Heart left ventricle (tissue), 13 donors: ENCODE data around the gene CACNA1E.

Experiments
- CTCF ChIP-seq, 12 donors: fragments of 200-600 bp; sonication (generic) in 4 of 12; IDR thresholded peaks; one replicate each; pipeline versions ENCODE4 v1.5.0 to v1.8.0; 2018 to 2022; ENCODE audit warnings: antibody characterized with exemption in 12 of 12, mild to moderate bottlenecking in 5 of 12
- POLR2A ChIP-seq, 2 donors: fragments of 450-650 bp; IDR thresholded peaks; one replicate each; pipeline ENCODE4 v1.6.1; 2017; ENCODE audit warnings: antibody characterized with exemption in 2 of 2, mild to moderate bottlenecking in 2 of 2, moderate library complexity in 2 of 2
- donor health status: ischemic (EF 13 %, LVEDD 7.1; RV severe dilation, severe dysfunction).
- donor health status: DM: no; HTN: yes; CAD: no.
- donor health status: DM: no; HTN: no; CAD: no.
- donor health status: ischemic (EF 25% LVEDD 6.9; RV normal size, moderate dysfunction).
- donor health status: ischemic (EF 25% LVEDD 5.7; RV mildly dilated, moderate dysfunction).
- donor health status: ischemic (EF 35%, LVEDD 5.7; RV mildly dilated, moderate dysfunction).
- donor health status: nonischemic (EF 11% LVEDD 7.7; RV severe dilation, severe dysfunction).
- donor health status: DM: yes; HTN: yes; CAD: no.
- donor health status: PGD.
- donor health status: ischemic (EF 29% LVEDD 5.4; RV normal size, mild dysfunction).
- donor health status: nonischemic (EF 23%, LVEDD 6.1; RV moderate dilation, normal function).

GRCh38 chr1:181486098-181486420, 2.7 kb downstream of the CACNA1E start:
- TF ChIP-seq CTCF (IDR thresholded peaks at IDR 0.05): no peak
- no peak for TF ChIP-seq POLR2A (IDR thresholded peaks at IDR 0.05)
